ENCODE data around the gene CADPS2.

DNA sequence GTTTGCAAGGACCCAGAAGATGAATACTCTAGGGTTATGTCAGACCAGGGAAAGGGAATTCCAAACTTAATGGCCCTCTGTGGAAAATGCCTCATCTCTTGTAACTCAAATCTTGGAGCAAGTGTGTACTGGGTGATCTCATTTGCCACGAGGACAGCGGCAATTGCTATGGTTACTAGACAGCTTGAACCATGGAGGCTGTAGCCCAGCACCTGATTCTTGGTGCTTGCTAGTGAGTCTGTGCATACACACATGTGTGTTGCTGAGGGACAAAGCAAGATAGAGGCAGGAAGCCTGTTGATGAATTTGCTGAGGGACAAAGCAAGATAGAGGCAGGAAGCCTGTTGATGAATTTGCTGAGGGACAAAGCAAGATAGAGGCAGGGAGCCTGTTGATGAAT lies 523.1 kb downstream of the CADPS2 start:
- TF ChIP-seq, protein P1, sequence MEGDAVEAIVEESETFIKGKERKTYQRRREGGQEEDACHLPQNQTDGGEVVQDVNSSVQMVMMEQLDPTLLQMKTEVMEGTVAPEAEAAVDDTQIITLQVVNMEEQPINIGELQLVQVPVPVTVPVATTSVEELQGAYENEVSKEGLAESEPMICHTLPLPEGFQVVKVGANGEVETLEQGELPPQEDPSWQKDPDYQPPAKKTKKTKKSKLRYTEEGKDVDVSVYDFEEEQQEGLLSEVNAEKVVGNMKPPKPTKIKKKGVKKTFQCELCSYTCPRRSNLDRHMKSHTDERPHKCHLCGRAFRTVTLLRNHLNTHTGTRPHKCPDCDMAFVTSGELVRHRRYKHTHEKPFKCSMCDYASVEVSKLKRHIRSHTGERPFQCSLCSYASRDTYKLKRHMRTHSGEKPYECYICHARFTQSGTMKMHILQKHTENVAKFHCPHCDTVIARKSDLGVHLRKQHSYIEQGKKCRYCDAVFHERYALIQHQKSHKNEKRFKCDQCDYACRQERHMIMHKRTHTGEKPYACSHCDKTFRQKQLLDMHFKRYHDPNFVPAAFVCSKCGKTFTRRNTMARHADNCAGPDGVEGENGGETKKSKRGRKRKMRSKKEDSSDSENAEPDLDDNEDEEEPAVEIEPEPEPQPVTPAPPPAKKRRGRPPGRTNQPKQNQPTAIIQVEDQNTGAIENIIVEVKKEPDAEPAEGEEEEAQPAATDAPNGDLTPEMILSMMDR (IDR thresholded peaks at IDR 0.05; ENCODE audit: borderline replicate concordance, extremely low read depth, low read length, poor library complexity, severe bottlenecking), result no peak
- no peak for TF ChIP-seq EZH2 (IDR thresholded peaks at IDR 0.05; ENCODE audit: borderline replicate concordance, low read depth, low read length, severe bottlenecking)
